Stimulated activated naive CD8-positive, alpha-beta T cell treated with anti-CD3 and anti-CD28 coated beads, Interleukin-15, amount 100 ng/mL, for 72 hours (primary cell): ENCODE data around the gene DOK6.

ENCODE experiments used
- ATAC-seq: fragments of 150-1000 bp; cut with Tn5 transposase; 2 replicates; pipeline ENCODE4 v1.10.0; 2021; ENCODE audit warnings: mild to moderate bottlenecking, moderate library complexity
- DNase-seq, 2 donors: peaks; one replicate each; pipeline ENCODE4 v3.0.0; 2021 to 2022
- H3K27ac Mint-ChIP-seq, 2 donors: one replicate each; pipeline ENCODE4 v1.8.0; 2022; ENCODE audit warnings: mild to moderate bottlenecking in 2 of 2, mixed read lengths in 2 of 2, moderate library complexity in 2 of 2
- H3K27me3 Mint-ChIP-seq: one replicate; pipeline ENCODE4 v1.8.0; 2022; ENCODE audit warnings: mixed read lengths
- H3K4me1 Mint-ChIP-seq: one replicate; pipeline ENCODE4 v1.8.0; 2022; ENCODE audit warnings: mild to moderate bottlenecking, mixed read lengths
- H3K4me3 Mint-ChIP-seq, 2 donors: one replicate each; pipeline ENCODE4 v1.8.0; 2022; ENCODE audit warnings: mild to moderate bottlenecking in 2 of 2, mixed read lengths in 2 of 2, moderate library complexity in 1 of 2
- H3K9me3 Mint-ChIP-seq, 2 donors: one replicate each; pipeline ENCODE4 v1.8.0; 2022; ENCODE audit warnings: mixed read lengths in 2 of 2

DOK6 gene

DNA sequence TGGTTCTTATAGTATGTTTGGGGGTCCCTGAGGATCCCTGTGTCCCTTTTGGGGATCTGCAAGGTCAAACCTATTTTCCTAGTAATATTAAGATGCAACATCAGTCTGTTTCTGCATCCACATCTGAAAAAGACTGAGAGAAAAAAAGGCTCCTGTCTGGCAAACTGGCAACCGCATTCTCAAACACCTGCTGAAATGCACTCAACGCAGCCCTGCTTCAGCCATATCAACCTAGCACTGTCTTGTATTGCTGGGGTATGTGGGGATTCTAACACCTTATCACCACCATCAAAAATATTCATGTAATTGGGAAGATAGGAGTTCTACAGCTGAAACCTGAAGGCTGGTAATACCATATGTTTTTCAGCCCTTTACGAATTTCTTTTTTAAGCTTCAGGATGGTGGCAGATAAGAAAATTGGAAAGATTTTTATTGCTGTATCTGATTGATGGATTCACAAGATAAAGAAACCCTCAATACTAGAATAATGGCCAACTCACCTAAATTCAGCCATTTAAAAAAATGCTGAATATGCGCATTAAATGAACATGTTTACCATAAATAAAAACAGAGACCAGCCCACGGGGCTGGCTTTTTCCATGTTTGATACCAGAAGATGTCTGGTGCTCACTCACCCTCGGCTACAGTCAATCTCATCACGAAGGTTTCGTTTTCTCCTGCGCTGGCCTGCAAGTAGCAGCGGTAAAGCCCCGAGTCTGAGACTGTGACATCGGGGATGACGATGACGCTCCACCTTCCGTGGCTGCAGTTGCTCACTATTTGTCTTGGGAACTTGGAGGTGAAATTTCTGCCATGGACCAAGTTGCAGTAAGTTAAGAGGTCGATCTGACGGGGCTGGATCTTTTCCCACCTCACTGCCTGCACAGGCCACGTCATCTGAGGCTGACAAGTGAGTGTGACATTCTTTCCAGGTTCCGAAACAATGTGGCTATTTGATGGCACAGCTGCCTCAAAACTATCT lies 494.7 kb downstream of the DOK6 start:
- ATAC-seq, result no peak
- Mint-ChIP-seq H3K4me1 (peaks cover 72% of the 10 kb centered on the region), H3K9me3 (peaks cover 6 to 13% of the 10 kb centered on the region in 2 donors), H3K27ac (peak overlapping the region in 1 of 2 donors; percentile 33), H3K27me3 (no peaks in the 10 kb centered on the region), H3K4me3 (no peak overlapping the region)
- DNase-seq, result no peak

DNA sequence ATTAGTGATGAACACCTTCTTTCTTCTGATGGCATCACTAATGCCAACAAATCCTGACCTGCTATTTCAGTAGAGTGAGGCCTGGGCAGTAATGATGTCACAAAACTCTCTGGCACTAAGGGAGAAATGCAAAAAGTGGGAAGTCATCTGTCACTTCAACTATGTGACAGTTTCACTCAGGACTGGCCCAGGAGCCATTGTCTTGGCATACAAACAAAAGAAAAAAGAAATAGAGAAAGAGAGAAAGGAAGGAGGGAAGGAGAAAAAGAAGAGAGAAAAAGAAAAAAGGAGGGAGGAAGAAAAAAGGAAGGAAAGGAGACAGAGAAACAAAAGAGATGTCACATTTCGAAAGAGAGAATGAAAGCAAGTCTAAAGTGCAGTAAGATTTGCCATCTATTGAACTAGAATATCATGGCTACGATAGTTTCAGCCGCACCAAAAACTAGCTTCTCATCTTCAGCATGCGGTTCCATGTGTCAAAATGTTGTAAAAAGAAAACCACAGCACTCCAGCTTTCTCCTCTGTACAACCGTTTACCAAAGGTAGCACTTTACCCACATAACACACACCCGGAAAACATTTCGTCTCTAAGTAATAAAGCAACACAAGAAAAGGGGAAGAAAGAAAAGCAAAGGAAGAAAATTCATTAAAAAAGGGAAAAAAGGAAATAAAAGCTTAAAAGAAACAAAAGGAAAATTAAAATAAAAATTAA lies 496.9 kb downstream of the DOK6 start:
- Mint-ChIP-seq H3K9me3 (no peaks in the 10 kb centered on the region), H3K4me1 (peaks cover 67% of the 10 kb centered on the region), H3K27ac (peak overlapping the region; percentile 93 to 99), H3K4me3 (peak overlapping the region; percentile 83 to 93), H3K27me3 (no peaks in the 10 kb centered on the region)
- ATAC-seq (peak; percentile 60), DNase-seq (peak in 1 of 2 donors; percentile 66)

DNA sequence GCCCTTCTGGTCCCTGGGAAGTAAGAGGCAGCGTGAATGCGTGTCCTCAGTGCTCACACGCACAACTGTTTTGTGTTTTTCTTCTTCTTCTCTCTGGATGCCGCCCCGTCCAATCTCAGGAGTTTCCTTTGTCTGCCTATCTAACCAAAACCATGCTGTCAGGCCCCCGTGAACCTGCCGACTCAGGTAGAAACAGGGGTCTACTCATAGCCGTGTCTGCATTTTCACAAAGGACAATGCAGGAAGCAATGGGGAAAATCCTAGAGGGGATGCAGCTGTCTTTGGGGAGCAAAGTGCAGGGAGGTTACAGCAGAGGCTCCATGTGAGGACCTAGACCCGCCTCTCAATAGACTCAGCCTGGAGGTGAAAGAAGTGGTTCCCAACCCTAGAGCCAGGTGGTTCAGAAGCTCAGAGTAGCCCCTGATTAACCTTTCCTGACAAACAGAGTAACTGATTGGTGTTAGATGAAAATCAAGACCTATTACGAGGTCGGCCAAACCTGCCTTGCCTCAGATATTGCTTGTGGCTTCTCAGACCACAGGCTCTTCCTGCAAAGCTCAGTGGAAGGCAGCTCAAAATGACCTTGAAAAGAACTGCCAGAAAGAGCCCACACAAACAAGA lies 497.7 kb downstream of the DOK6 start:
- H3K9me3 Mint-ChIP-seq, result no peaks in the 10 kb centered on the region
- peak overlapping the region; percentile 83 to 93 for H3K4me3 Mint-ChIP-seq
- H3K27me3 Mint-ChIP-seq, result no peaks in the 10 kb centered on the region
- peak overlapping the region; percentile 93 to 99 for H3K27ac Mint-ChIP-seq
- ATAC-seq, result peak; percentile 51
- peak; percentile 29 to 57 for DNase-seq
- peaks cover 65% of the 10 kb centered on the region for H3K4me1 Mint-ChIP-seq
